ENCODE results near the gene CLSTN2. TPM values are rescaled to one million over a fixed set of nuclear protein-coding genes. Genes with fewer than 3 reads are reported as not detected.

CLSTN2 gene
- total RNA-seq, 2 donors from 2014 or later, result not detected

- Mint-ChIP-seq H3K4me3 (no peak overlapping the region), H3K36me3 (ENCODE audit: insufficient read depth in 2 of 2) (no peaks in the 10 kb centered on the region), H3K4me1 (ENCODE audit: low read depth) (no peaks in the 10 kb centered on the region), H3K9me3 (no peaks in the 10 kb centered on the region), H3K27me3 (ENCODE audit: low read depth) (no peaks in the 10 kb centered on the region), H3K27ac (no peak overlapping the region)
- ATAC-seq (replicated peaks in 1 of 2), result no peak
- no peak for DNase-seq
These were observed 213.0 kb downstream of the CLSTN2 start for GRCh38 chr3:140147965-140148490.

GRCh38 chr3:140148824-140149390 lies 213.9 kb downstream of the CLSTN2 start:
- H3K27me3 Mint-ChIP-seq (ENCODE audit: low read depth), result no peaks in the 10 kb centered on the region
- no peaks in the 10 kb centered on the region for H3K9me3 Mint-ChIP-seq
- DNase-seq (no peak), ATAC-seq (replicated peaks in 1 of 2) (no peak)
- H3K4me3 Mint-ChIP-seq, result no peak overlapping the region
- H3K27ac Mint-ChIP-seq, result no peak overlapping the region
- H3K36me3 Mint-ChIP-seq (ENCODE audit: insufficient read depth in 2 of 2), result no peaks in the 10 kb centered on the region
- H3K4me1 Mint-ChIP-seq (ENCODE audit: low read depth), result no peaks in the 10 kb centered on the region

- Mint-ChIP-seq H3K4me1 (ENCODE audit: low read depth) (no peaks in the 10 kb centered on the region), H3K4me3 (no peak overlapping the region), H3K9me3 (no peaks in the 10 kb centered on the region), H3K27ac (no peak overlapping the region), H3K27me3 (ENCODE audit: low read depth) (no peaks in the 10 kb centered on the region), H3K36me3 (ENCODE audit: insufficient read depth in 2 of 2) (no peaks in the 10 kb centered on the region)
- DNase-seq (no peak), ATAC-seq (replicated peaks in 1 of 2) (no peak)
These were observed 216.3 kb downstream of the CLSTN2 start for GRCh38 chr3:140151321-140151720.

GRCh38 chr3:140152851-140153639 lies 218.1 kb downstream of the CLSTN2 start:
- no peaks in the 10 kb centered on the region for H3K9me3 Mint-ChIP-seq
- no peak overlapping the region for H3K4me3 Mint-ChIP-seq
- H3K27me3 Mint-ChIP-seq (ENCODE audit: low read depth), result no peaks in the 10 kb centered on the region
- ATAC-seq (replicated peaks in 1 of 2) (no peak), DNase-seq (no peak)
- H3K36me3 Mint-ChIP-seq (ENCODE audit: insufficient read depth in 2 of 2), result no peaks in the 10 kb centered on the region
- no peaks in the 10 kb centered on the region for H3K4me1 Mint-ChIP-seq (ENCODE audit: low read depth)
- H3K27ac Mint-ChIP-seq, result no peak overlapping the region

GRCh38 chr3:140153736-140154135 lies 218.8 kb downstream of the CLSTN2 start:
- H3K9me3 Mint-ChIP-seq, result no peaks in the 10 kb centered on the region
- H3K27ac Mint-ChIP-seq, result no peak overlapping the region
- no peaks in the 10 kb centered on the region for H3K4me1 Mint-ChIP-seq (ENCODE audit: low read depth)
- DNase-seq, result no peak
- no peaks in the 10 kb centered on the region for H3K27me3 Mint-ChIP-seq (ENCODE audit: low read depth)
- H3K36me3 Mint-ChIP-seq (ENCODE audit: insufficient read depth in 2 of 2), result no peaks in the 10 kb centered on the region
- no peak overlapping the region for H3K4me3 Mint-ChIP-seq
- no peak for ATAC-seq (replicated peaks in 1 of 2)

- H3K9me3 Mint-ChIP-seq, result no peaks in the 10 kb centered on the region
- no peaks in the 10 kb centered on the region for H3K36me3 Mint-ChIP-seq (ENCODE audit: insufficient read depth in 2 of 2)
- H3K27ac Mint-ChIP-seq, result no peak overlapping the region
- peaks cover 4% of the 10 kb centered on the region for H3K27me3 Mint-ChIP-seq (ENCODE audit: low read depth)
- H3K4me3 Mint-ChIP-seq, result no peak overlapping the region
- DNase-seq, result no peak
- no peak for ATAC-seq (replicated peaks in 1 of 2)
- no peaks in the 10 kb centered on the region for H3K4me1 Mint-ChIP-seq (ENCODE audit: low read depth)
These were observed 222.2 kb downstream of the CLSTN2 start for GRCh38 chr3:140157161-140157560.

GRCh38 chr3:140159646-140160045 lies 224.7 kb downstream of the CLSTN2 start:
- Mint-ChIP-seq H3K9me3 (peaks cover 0 to 1% of the 10 kb centered on the region in 2 donors), H3K4me1 (ENCODE audit: low read depth) (no peaks in the 10 kb centered on the region), H3K36me3 (ENCODE audit: insufficient read depth in 2 of 2) (no peaks in the 10 kb centered on the region), H3K4me3 (no peak overlapping the region), H3K27me3 (ENCODE audit: low read depth) (peaks cover 4% of the 10 kb centered on the region), H3K27ac (no peak overlapping the region)
- DNase-seq (no peak), ATAC-seq (replicated peaks in 1 of 2) (no peak)

GRCh38 chr3:140160553-140160952 lies 225.6 kb downstream of the CLSTN2 start:
- peaks cover 4% of the 10 kb centered on the region for H3K27me3 Mint-ChIP-seq (ENCODE audit: low read depth)
- DNase-seq (no peak), ATAC-seq (replicated peaks in 1 of 2) (no peak)
- no peak overlapping the region for H3K27ac Mint-ChIP-seq
- no peaks in the 10 kb centered on the region for H3K36me3 Mint-ChIP-seq (ENCODE audit: insufficient read depth in 2 of 2)
- peaks cover 0 to 1% of the 10 kb centered on the region in 2 donors for H3K9me3 Mint-ChIP-seq
- H3K4me1 Mint-ChIP-seq (ENCODE audit: low read depth), result no peaks in the 10 kb centered on the region
- H3K4me3 Mint-ChIP-seq, result no peak overlapping the region

- Mint-ChIP-seq H3K4me1 (ENCODE audit: low read depth) (no peaks in the 10 kb centered on the region), H3K9me3 (peaks cover 0 to 4% of the 10 kb centered on the region in 2 donors), H3K27ac (no peak overlapping the region), H3K36me3 (ENCODE audit: insufficient read depth in 2 of 2) (no peaks in the 10 kb centered on the region), H3K27me3 (ENCODE audit: low read depth) (peaks cover 10% of the 10 kb centered on the region), H3K4me3 (no peak overlapping the region)
- ATAC-seq (replicated peaks in 1 of 2) (no peak), DNase-seq (no peak)
These were observed 227.6 kb downstream of the CLSTN2 start for GRCh38 chr3:140162551-140162950.

GRCh38 chr3:140163159-140163763 lies 228.3 kb downstream of the CLSTN2 start:
- Mint-ChIP-seq H3K27ac (no peak overlapping the region), H3K4me1 (ENCODE audit: low read depth) (no peaks in the 10 kb centered on the region), H3K27me3 (ENCODE audit: low read depth) (peaks cover 10% of the 10 kb centered on the region), H3K36me3 (ENCODE audit: insufficient read depth in 2 of 2) (no peaks in the 10 kb centered on the region), H3K4me3 (no peak overlapping the region), H3K9me3 (peaks cover 0 to 4% of the 10 kb centered on the region in 2 donors)
- DNase-seq (no peak), ATAC-seq (replicated peaks in 1 of 2) (no peak)

- DNase-seq (no peak), ATAC-seq (replicated peaks in 1 of 2) (no peak)
- H3K4me1 Mint-ChIP-seq (ENCODE audit: low read depth), result no peaks in the 10 kb centered on the region
- H3K9me3 Mint-ChIP-seq, result peaks cover 0 to 4% of the 10 kb centered on the region in 2 donors
- H3K4me3 Mint-ChIP-seq, result no peak overlapping the region
- peaks cover 10% of the 10 kb centered on the region for H3K27me3 Mint-ChIP-seq (ENCODE audit: low read depth)
- no peak overlapping the region for H3K27ac Mint-ChIP-seq
- no peaks in the 10 kb centered on the region for H3K36me3 Mint-ChIP-seq (ENCODE audit: insufficient read depth in 2 of 2)
These were observed 229.2 kb downstream of the CLSTN2 start for GRCh38 chr3:140164156-140164555.

GRCh38 chr3:140164922-140165590 lies 230.1 kb downstream of the CLSTN2 start:
- Mint-ChIP-seq H3K9me3 (peaks cover 0 to 4% of the 10 kb centered on the region in 2 donors), H3K36me3 (ENCODE audit: insufficient read depth in 2 of 2) (no peaks in the 10 kb centered on the region), H3K4me3 (no peak overlapping the region), H3K4me1 (ENCODE audit: low read depth) (no peaks in the 10 kb centered on the region), H3K27ac (no peak overlapping the region), H3K27me3 (ENCODE audit: low read depth) (peaks cover 16% of the 10 kb centered on the region)
- ATAC-seq (replicated peaks in 1 of 2), result no peak
- DNase-seq, result no peak

GRCh38 chr3:140165781-140166180 lies 230.8 kb downstream of the CLSTN2 start:
- Mint-ChIP-seq H3K27ac (no peak overlapping the region), H3K9me3 (peaks cover 0 to 6% of the 10 kb centered on the region in 2 donors), H3K36me3 (ENCODE audit: insufficient read depth in 2 of 2) (no peaks in the 10 kb centered on the region), H3K27me3 (ENCODE audit: low read depth) (peaks cover 20% of the 10 kb centered on the region), H3K4me3 (no peak overlapping the region), H3K4me1 (ENCODE audit: low read depth) (no peaks in the 10 kb centered on the region)
- ATAC-seq (replicated peaks in 1 of 2), result no peak
- DNase-seq, result no peak

Measured in activated T-cell treated with anti-CD3 and anti-CD28 coated beads, Interleukin-2, amount 50 U/mL, for 72 hours (primary cell).